GM12878 (cell line): ENCODE data around the gene F13B. TPM values are rescaled to one million over a fixed set of nuclear protein-coding genes. Genes with fewer than 3 reads are reported as not detected.

Experiments used
- ATAC-seq: fragments of 200-7000 bp; cut with Tn5 transposase; 3 replicates; pipeline ENCODE4 v1.9.1; 2020; ENCODE audit warnings: mild to moderate bottlenecking, moderate library complexity
- BruUV-seq: library from RNA; stranded (reverse); fragments of 400-500 nt; replicated peaks from 2 replicates; lab custom pipeline; 2021; lab: Mats Ljungman, UMichigan
- CTCF ChIA-PET: fragments of 300-600 bp; sonication (Branson Sonifier 250); formaldehyde crosslinking; extraction: SDS; loops from one replicate; lab custom pipeline; 2021; ENCODE audit warnings: inconsistent platforms; lab: Yijun Ruan, JAX
- POLR2A ChIA-PET: fragments of 350-600 bp; formaldehyde crosslinking; extraction: SDS; loops from one replicate; lab custom pipeline; 2021; ENCODE audit warnings: inconsistent platforms; lab: Charles Lee
- RAD21 ChIA-PET: fragments of 300-600 bp; sonication (Branson Sonifier 250); formaldehyde crosslinking; loops from one replicate; lab custom pipeline; 2023; ENCODE audit warnings: antibody characterized with exemption; ENCODE audit not compliant: unreplicated experiment; lab: Charles Lee
- SMC1A ChIA-PET: fragments of 300-600 bp; sonication (Branson Sonifier 250); formaldehyde crosslinking; loops from one replicate; lab custom pipeline; 2023; ENCODE audit not compliant: unreplicated experiment, uncharacterized antibody; lab: Charles Lee
- DNase-seq: peaks from one replicate; pipeline ENCODE4 v3.0.0-alpha.2; 2011; ENCODE audit warnings: low read depth, low spot score
- FAIRE-seq: peaks from 3 replicates; lab custom pipeline; 2011; peaks lifted over from hg19 to GRCh38; lab: Jason Lieb, UNC
- H2AFZ ChIP-seq: 2 replicates; pipeline ENCODE4 v1.6.0; 2011; ENCODE audit warnings: low read depth, low read length, control low read depth; ENCODE audit not compliant: control insufficient read depth
- H3K27ac ChIP-seq: 2 replicates; pipeline ENCODE4 v1.5.1; 2011; ENCODE audit warnings: control low read depth; ENCODE audit not compliant: control insufficient read depth, insufficient read depth
- H3K27me3 ChIP-seq, 2 experiments: replicated peaks in 1 of 2; 2 replicates each; pipeline versions ENCODE4 v1.6.0 to v1.6.1; 2011; ENCODE audit warnings: low read length in 1 of 2; ENCODE audit not compliant: control insufficient read depth in 2 of 2, insufficient read depth in 2 of 2
- H3K36me3 ChIP-seq, 2 experiments: 2 replicates each; pipeline ENCODE4 v1.5.1; 2011; ENCODE audit warnings: low read length in 1 of 2; ENCODE audit not compliant: control insufficient read depth in 2 of 2, insufficient read depth in 2 of 2
- H3K4me1 ChIP-seq: 2 replicates; pipeline ENCODE4 v1.6.1; 2011; ENCODE audit warnings: mild to moderate bottlenecking, low read length, moderate library complexity, mixed read lengths; ENCODE audit not compliant: control insufficient read depth, insufficient read depth
- H3K4me2 ChIP-seq: 2 replicates; pipeline ENCODE4 v1.6.0; 2011; ENCODE audit warnings: control low read depth; ENCODE audit not compliant: control insufficient read depth, insufficient read depth
- H3K4me3 ChIP-seq: fragments of 200-600 bp; sonication (generic); 2 replicates; pipeline ENCODE4 v1.5.1; 2016
- H3K79me2 ChIP-seq: 2 replicates; pipeline ENCODE4 v1.6.0; 2011; ENCODE audit warnings: low read length; ENCODE audit not compliant: control insufficient read depth, insufficient read depth
- H3K9ac ChIP-seq: 2 replicates; pipeline ENCODE4 v1.8.0; 2011; ENCODE audit warnings: low read length, control low read depth, mixed read lengths; ENCODE audit not compliant: control insufficient read depth, insufficient read depth
- H3K9me3 ChIP-seq: replicated peaks from 3 replicates; pipeline ENCODE4 v1.5.1; 2011; ENCODE audit warnings: mild to moderate bottlenecking, low read length; ENCODE audit not compliant: control insufficient read depth, insufficient read depth
- H4K20me1 ChIP-seq: 2 replicates; pipeline ENCODE4 v1.6.0; 2011; ENCODE audit not compliant: control insufficient read depth, insufficient read depth
- ATF2 ChIP-seq: IDR thresholded peaks from 2 replicates; pipeline ENCODE4 v1.6.1; 2012; ENCODE audit warnings: low read length, inconsistent platforms
- BCL11A ChIP-seq: IDR thresholded peaks from 2 replicates; pipeline ENCODE4 v1.6.1; 2011; ENCODE audit warnings: low read depth, low read length
- CBX5 ChIP-seq: sonication (generic); IDR thresholded peaks from 2 replicates; pipeline ENCODE4 v1.6.1; 2016; ENCODE audit warnings: low read depth, moderate library complexity, mild to moderate bottlenecking, inconsistent platforms
- CREB1 ChIP-seq: IDR thresholded peaks from 2 replicates; pipeline ENCODE4 v1.6.1; 2012; ENCODE audit warnings: low read depth, mild to moderate bottlenecking, inconsistent platforms
- EED ChIP-seq: sonication (generic); IDR thresholded peaks from 2 replicates; pipeline ENCODE4 v1.6.1; 2016; ENCODE audit warnings: antibody characterized with exemption, low read depth
- EP300 ChIP-seq, 2 experiments: fragments of 150-350 bp in 1 of 2; IDR thresholded peaks; 2 replicates each; pipeline ENCODE4 v1.6.1; 2011 to 2012; ENCODE audit warnings: low read depth in 2 of 2, low read length in 2 of 2, borderline replicate concordance in 1 of 2, improper control_type of control experiment in 1 of 2, inconsistent platforms in 1 of 2; ENCODE audit not compliant: control insufficient read depth in 1 of 2
- ESRRA ChIP-seq: IDR thresholded peaks from 2 replicates; pipeline ENCODE4 v1.6.1; 2012; ENCODE audit warnings: mild to moderate bottlenecking, low read length, improper control_type of control experiment
- JUNB ChIP-seq: IDR thresholded peaks from 2 replicates; pipeline ENCODE4 v1.6.1; 2016; ENCODE audit warnings: antibody characterized with exemption, mild to moderate bottlenecking
- KAT2A ChIP-seq: conservative IDR thresholded peaks from 2 replicates; pipeline ENCODE4 v1.6.1; 2011; ENCODE audit warnings: low read depth, low read length; ENCODE audit not compliant: control insufficient read depth
- MYC ChIP-seq: IDR thresholded peaks from 2 replicates; pipeline ENCODE4 v1.6.1; 2011; ENCODE audit warnings: mild to moderate bottlenecking, low read length, moderate library complexity, inconsistent platforms; ENCODE audit not compliant: insufficient read depth, insufficient replicate concordance, insufficient read length, severe bottlenecking
- NFYA ChIP-seq: IDR thresholded peaks from 2 replicates; pipeline ENCODE4 v1.6.1; 2011; ENCODE audit warnings: low read depth, mild to moderate bottlenecking, low read length, improper control_type of control experiment, borderline replicate concordance
- NR2F1 ChIP-seq: fragments of 450-650 bp; conservative IDR thresholded peaks from 2 replicates; pipeline ENCODE4 v1.6.1; 2017; ENCODE audit warnings: mild to moderate bottlenecking
- RB1 ChIP-seq: fragments of 450-650 bp; formaldehyde crosslinking; IDR thresholded peaks from 2 replicates; pipeline ENCODE4 v1.6.1; 2017; ENCODE audit warnings: mild to moderate bottlenecking, borderline replicate concordance
- RUNX3 ChIP-seq: IDR thresholded peaks from 2 replicates; pipeline ENCODE4 v1.6.1; 2012; ENCODE audit warnings: low read length, inconsistent platforms
- YY1 ChIP-seq: IDR thresholded peaks from 2 replicates; pipeline ENCODE4 v1.6.1; 2011; ENCODE audit warnings: low read depth, mild to moderate bottlenecking, low read length
- ZBTB33 ChIP-seq: fragments of 450-650 bp; IDR thresholded peaks from 2 replicates; pipeline ENCODE4 v1.6.1; 2017; ENCODE audit warnings: mild to moderate bottlenecking
- ZNF384 ChIP-seq: IDR thresholded peaks from 2 replicates; pipeline ENCODE4 v1.6.1; 2012; ENCODE audit warnings: low read depth, mild to moderate bottlenecking, low read length, improper control_type of control experiment, borderline replicate concordance
- WGBS: methylation state at CpG from one replicate; pipeline ENCODE4 v1.1.6; 2016; ENCODE audit warnings: low lambda C conversion rate; ENCODE audit not compliant: insufficient replicate concordance, insufficient coverage; ENCODE audit errors: missing lambda C conversion rate; 5-methylcytosine and 5-hydroxymethylcytosine counted together
- in situ Hi-C: fragments of 300-500 bp; cut with MboI; formaldehyde crosslinking; loops from 9 replicates; pipeline ENCODE4 v1.14.3; 2018; ENCODE audit warnings: mixed read lengths
- intact Hi-C: fragments of 100-400 bp; cut with micrococcal nuclease; formaldehyde crosslinking; loops from one replicate; pipeline ENCODE4 v1.14.2; 2022; ENCODE audit not compliant: unreplicated experiment
- polyA plus RNA-seq, 11 experiments: library from polyadenylated mRNA; depleted of rRNA in 4 of 11; unstranded in 6 of 11; stranded (reverse) in 5 of 11; fragments of >200 nt; fragmentation: Nextera tagmentation in 4 of 11; fragmentation: Illumina TruSeq in 1 of 11; extraction: Ambion mirVana in 4 of 11; extraction: Trizol in 1 of 11; gene quantifications; 1 replicate in 1 of 11; 2 replicates in 10 of 11; pipeline versions ENCODE4 v1.2.1 to v1.2.3, GENCODE V29; 2011 to 2016; ENCODE audit warnings: inconsistent platforms in 2 of 11, missing spikeins in 2 of 11, low read depth in 1 of 11
- total RNA-seq, 4 experiments: library from RNA; depleted of rRNA in 3 of 4; stranded (reverse); fragments of >200 nt in 3 of 4; fragmentation: Illumina TruSeq in 1 of 4; extraction: Trizol in 1 of 4; gene quantifications; 2 replicates each; pipeline versions ENCODE4 v1.2.1 to v1.2.3, GENCODE V29; 2013 to 2021
- TF ChIP-seq, protein P1 (sequence below): fragments of 450-650 bp; IDR thresholded peaks from 2 replicates; pipeline ENCODE4 v1.6.1; 2017; ENCODE audit warnings: mild to moderate bottlenecking, moderate library complexity

F13B gene
- total and polyA plus RNA-seq, 10 of the 15 experiments (the other 5 are each of a cell fraction or from before 2014, with no cell fraction given) = 0.06 TPM; not detected in 9

DNA sequence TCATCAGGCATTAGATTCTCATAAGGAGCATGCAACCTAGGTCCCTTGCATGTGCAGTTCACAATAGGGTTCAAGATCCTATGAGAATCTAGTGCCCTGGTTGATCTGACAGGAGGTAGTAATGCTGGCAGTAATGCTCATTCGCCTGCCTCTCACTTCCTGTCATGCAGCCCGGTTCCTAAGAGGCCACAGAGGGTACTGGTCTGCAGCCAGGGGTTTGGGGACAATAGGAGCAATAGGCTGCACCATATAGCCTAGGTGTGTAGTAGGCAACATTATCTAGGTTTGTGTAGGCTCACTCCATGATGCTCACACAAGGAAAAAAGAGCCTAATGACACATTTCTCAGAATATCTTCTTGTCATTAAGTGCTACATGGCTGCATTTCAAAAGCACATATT is 63.9 kb downstream of the F13B start (continued):
- TF ChIP-seq YY1 (no peak), CBX5 (no peak)
- TF ChIP-seq, all 136 proteins: peak for 0

- H3K4me3 ChIP-seq = no peak overlapping the region
- no peaks in the 10 kb centered on the region for H3K79me2 ChIP-seq
- ATAC-seq = no peak
- POLR2A ChIA-PET = no interaction called here
- H3K4me1 ChIP-seq = no peaks in the 10 kb centered on the region
- H3K9ac ChIP-seq = no peak overlapping the region
- H3K9me3 ChIP-seq = no peaks in the 10 kb centered on the region
- SMC1A ChIA-PET = no interaction called here
- FAIRE-seq = no peak
- in situ Hi-C loops (no loop called here), intact Hi-C loops (no loop called here)
- DNase-seq = no peak
- no peak overlapping the region for H2AFZ ChIP-seq
- no peaks in the 10 kb centered on the region for H3K36me3 ChIP-seq
- no peaks in the 10 kb centered on the region for H3K27me3 ChIP-seq
- BruUV-seq = no TSS peak
- no peak overlapping the region for H3K27ac ChIP-seq
- 13% methylated on average over 2 of the region's 2 CpGs for WGBS
- H4K20me1 ChIP-seq = no peaks in the 10 kb centered on the region
- H3K4me2 ChIP-seq = no peak overlapping the region
- CTCF ChIA-PET = no interaction called here
- RAD21 ChIA-PET = no interaction called here
- TF ChIP-seq EED = no peak
- no peak for TF ChIP-seq MYC
- no peak for TF ChIP-seq ZBTB33
- TF ChIP-seq, protein P1, sequence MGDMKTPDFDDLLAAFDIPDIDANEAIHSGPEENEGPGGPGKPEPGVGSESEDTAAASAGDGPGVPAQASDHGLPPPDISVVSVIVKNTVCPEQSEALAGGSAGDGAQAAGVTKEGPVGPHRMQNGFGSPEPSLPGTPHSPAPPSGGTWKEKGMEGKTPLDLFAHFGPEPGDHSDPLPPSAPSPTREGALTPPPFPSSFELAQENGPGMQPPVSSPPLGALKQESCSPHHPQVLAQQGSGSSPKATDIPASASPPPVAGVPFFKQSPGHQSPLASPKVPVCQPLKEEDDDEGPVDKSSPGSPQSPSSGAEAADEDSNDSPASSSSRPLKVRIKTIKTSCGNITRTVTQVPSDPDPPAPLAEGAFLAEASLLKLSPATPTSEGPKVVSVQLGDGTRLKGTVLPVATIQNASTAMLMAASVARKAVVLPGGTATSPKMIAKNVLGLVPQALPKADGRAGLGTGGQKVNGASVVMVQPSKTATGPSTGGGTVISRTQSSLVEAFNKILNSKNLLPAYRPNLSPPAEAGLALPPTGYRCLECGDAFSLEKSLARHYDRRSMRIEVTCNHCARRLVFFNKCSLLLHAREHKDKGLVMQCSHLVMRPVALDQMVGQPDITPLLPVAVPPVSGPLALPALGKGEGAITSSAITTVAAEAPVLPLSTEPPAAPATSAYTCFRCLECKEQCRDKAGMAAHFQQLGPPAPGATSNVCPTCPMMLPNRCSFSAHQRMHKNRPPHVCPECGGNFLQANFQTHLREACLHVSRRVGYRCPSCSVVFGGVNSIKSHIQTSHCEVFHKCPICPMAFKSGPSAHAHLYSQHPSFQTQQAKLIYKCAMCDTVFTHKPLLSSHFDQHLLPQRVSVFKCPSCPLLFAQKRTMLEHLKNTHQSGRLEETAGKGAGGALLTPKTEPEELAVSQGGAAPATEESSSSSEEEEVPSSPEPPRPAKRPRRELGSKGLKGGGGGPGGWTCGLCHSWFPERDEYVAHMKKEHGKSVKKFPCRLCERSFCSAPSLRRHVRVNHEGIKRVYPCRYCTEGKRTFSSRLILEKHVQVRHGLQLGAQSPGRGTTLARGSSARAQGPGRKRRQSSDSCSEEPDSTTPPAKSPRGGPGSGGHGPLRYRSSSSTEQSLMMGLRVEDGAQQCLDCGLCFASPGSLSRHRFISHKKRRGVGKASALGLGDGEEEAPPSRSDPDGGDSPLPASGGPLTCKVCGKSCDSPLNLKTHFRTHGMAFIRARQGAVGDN = no peak
- no peak for TF ChIP-seq EP300 (IDR thresholded peaks at IDR 0.05; ENCODE audit: borderline replicate concordance in 1 of 2, control insufficient read depth in 1 of 2, low read depth in 2 of 2, low read length in 2 of 2)
- TF ChIP-seq ZNF384 = no peak
- TF ChIP-seq NFYA = no peak
- TF ChIP-seq ESRRA = no peak
- no peak for TF ChIP-seq RB1
- no peak for TF ChIP-seq KAT2A
- no peak for TF ChIP-seq JUNB
- no peak for TF ChIP-seq RUNX3
- no peak for TF ChIP-seq CREB1
- TF ChIP-seq ATF2 = no peak
- no peak for TF ChIP-seq NR2F1
- no peak for TF ChIP-seq BCL11A
Measured at GRCh38 chr1:197001828-197002227, 65.2 kb downstream of the F13B start.
